ENCODE results near the gene EPOP. TPM values are rescaled to one million over a fixed set of nuclear protein-coding genes. Genes with fewer than 3 reads are reported as not detected.

EPOP gene
- total and polyA plus RNA-seq, 2 of the 13 experiments (the other 11 are each of a cell fraction or from before 2014, with no cell fraction given): 14.7 to 37.8 TPM

- no peak for TF ChIP-seq AKNA (CRISPR knock-in tag; IDR thresholded peaks at IDR 0.05; ENCODE audit: borderline replicate concordance)
- TF ChIP-seq NR2F6 (IDR thresholded peaks at IDR 0.05): no peak
- no peak for TF ChIP-seq NR2F6 (CRISPR knock-in tag; IDR thresholded peaks at IDR 0.05)
- no peak for TF ChIP-seq MAF1 (CRISPR knock-in tag; IDR thresholded peaks at IDR 0.05; ENCODE audit: borderline replicate concordance)
- no peak for TF ChIP-seq HNRNPUL1 (IDR thresholded peaks at IDR 0.05; ENCODE audit: low read depth, low read length)
- TF ChIP-seq HCFC1 (IDR thresholded peaks at IDR 0.05; ENCODE audit: low read depth, low read length): no peak
- no peak for TF ChIP-seq ZNF850 (CRISPR knock-in tag; conservative IDR thresholded peaks at IDR 0.05)
- peak; percentile 69; the same call in 1 of the 2 replicates for TF ChIP-seq ZNF605 (CRISPR knock-in tag; IDR thresholded peaks at IDR 0.05)
- TF ChIP-seq IKZF1 (IDR thresholded peaks at IDR 0.05): no peak
- peak; percentile 67; the same call in 1 of the 2 replicates for TF ChIP-seq EEA1 (CRISPR knock-in tag; IDR thresholded peaks at IDR 0.05; ENCODE audit: borderline replicate concordance)
- TF ChIP-seq, protein P1, sequence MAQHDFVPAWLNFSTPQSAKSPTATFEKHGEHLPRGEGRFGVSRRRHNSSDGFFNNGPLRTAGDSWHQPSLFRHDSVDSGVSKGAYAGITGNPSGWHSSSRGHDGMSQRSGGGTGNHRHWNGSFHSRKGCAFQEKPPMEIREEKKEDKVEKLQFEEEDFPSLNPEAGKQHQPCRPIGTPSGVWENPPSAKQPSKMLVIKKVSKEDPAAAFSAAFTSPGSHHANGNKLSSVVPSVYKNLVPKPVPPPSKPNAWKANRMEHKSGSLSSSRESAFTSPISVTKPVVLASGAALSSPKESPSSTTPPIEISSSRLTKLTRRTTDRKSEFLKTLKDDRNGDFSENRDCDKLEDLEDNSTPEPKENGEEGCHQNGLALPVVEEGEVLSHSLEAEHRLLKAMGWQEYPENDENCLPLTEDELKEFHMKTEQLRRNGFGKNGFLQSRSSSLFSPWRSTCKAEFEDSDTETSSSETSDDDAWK (CRISPR knock-in tag; IDR thresholded peaks at IDR 0.05): no peak
- TF ChIP-seq ZNF879 (CRISPR knock-in tag; IDR thresholded peaks at IDR 0.05): peak; percentile 63; the same call in 1 of the 2 replicates
- TF ChIP-seq FOXP1 (IDR thresholded peaks at IDR 0.05): no peak
- TF ChIP-seq FOXP1 (CRISPR knock-in tag; IDR thresholded peaks at IDR 0.05): no peak
- no peak for TF ChIP-seq SNAPC4 (CRISPR knock-in tag; IDR thresholded peaks at IDR 0.05)
- TF ChIP-seq, protein P2, sequence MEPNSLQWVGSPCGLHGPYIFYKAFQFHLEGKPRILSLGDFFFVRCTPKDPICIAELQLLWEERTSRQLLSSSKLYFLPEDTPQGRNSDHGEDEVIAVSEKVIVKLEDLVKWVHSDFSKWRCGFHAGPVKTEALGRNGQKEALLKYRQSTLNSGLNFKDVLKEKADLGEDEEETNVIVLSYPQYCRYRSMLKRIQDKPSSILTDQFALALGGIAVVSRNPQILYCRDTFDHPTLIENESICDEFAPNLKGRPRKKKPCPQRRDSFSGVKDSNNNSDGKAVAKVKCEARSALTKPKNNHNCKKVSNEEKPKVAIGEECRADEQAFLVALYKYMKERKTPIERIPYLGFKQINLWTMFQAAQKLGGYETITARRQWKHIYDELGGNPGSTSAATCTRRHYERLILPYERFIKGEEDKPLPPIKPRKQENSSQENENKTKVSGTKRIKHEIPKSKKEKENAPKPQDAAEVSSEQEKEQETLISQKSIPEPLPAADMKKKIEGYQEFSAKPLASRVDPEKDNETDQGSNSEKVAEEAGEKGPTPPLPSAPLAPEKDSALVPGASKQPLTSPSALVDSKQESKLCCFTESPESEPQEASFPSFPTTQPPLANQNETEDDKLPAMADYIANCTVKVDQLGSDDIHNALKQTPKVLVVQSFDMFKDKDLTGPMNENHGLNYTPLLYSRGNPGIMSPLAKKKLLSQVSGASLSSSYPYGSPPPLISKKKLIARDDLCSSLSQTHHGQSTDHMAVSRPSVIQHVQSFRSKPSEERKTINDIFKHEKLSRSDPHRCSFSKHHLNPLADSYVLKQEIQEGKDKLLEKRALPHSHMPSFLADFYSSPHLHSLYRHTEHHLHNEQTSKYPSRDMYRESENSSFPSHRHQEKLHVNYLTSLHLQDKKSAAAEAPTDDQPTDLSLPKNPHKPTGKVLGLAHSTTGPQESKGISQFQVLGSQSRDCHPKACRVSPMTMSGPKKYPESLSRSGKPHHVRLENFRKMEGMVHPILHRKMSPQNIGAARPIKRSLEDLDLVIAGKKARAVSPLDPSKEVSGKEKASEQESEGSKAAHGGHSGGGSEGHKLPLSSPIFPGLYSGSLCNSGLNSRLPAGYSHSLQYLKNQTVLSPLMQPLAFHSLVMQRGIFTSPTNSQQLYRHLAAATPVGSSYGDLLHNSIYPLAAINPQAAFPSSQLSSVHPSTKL (CRISPR knock-in tag; IDR thresholded peaks at IDR 0.05): no peak
Observed at GRCh38 chr17:38706505-38707216, 31.9 kb upstream of the EPOP start (continued).
